Lung (tissue), 12 donors: Measurements from ENCODE around the gene PFAS. TPM values are rescaled to one million over a fixed set of nuclear protein-coding genes. Genes with fewer than 3 reads are reported as not detected.

Experiments used
- ATAC-seq: fragments of 200-7000 bp; cut with Tn5 transposase; one replicate; pipeline ENCODE4 v1.9.1; 2020; ENCODE audit warnings: moderate number of reproducible peaks; ENCODE audit not compliant: insufficient read depth, low FRiP score
- DNase-seq, 3 donors: peaks; one replicate each; pipeline ENCODE4 v3.0.0-alpha.2; 2013 to 2017
- H3K27ac ChIP-seq, 2 donors: one replicate each; pipeline ENCODE4 v1.5.1; 2013; ENCODE audit warnings: mild to moderate bottlenecking in 2 of 2, moderate library complexity in 2 of 2, control low read depth in 1 of 2, inconsistent platforms in 1 of 2, low read depth in 1 of 2, low read length in 1 of 2
- H3K27me3 ChIP-seq, 3 donors: one replicate each; pipeline ENCODE4 v1.5.1; 2013; ENCODE audit warnings: low read length in 2 of 3; ENCODE audit not compliant: control insufficient read depth in 3 of 3, insufficient read depth in 3 of 3
- H3K36me3 ChIP-seq, 4 donors: one replicate each; pipeline ENCODE4 v1.5.1; 2013; ENCODE audit warnings: low read length in 4 of 4, mild to moderate bottlenecking in 1 of 4, moderate library complexity in 1 of 4; ENCODE audit not compliant: control insufficient read depth in 4 of 4, insufficient read depth in 4 of 4
- H3K4me1 ChIP-seq, 5 donors: one replicate each; pipeline ENCODE4 v1.5.1; 2013; ENCODE audit warnings: low read length in 5 of 5, mild to moderate bottlenecking in 2 of 5, moderate library complexity in 1 of 5; ENCODE audit not compliant: control insufficient read depth in 5 of 5, insufficient read depth in 5 of 5
- H3K4me3 ChIP-seq: one replicate; pipeline ENCODE4 v1.5.1; 2013; ENCODE audit warnings: mild to moderate bottlenecking, control low read depth, moderate library complexity
- H3K9ac ChIP-seq, 2 donors: one replicate each; pipeline ENCODE4 v1.5.1; 2013; ENCODE audit warnings: low read length in 2 of 2, control low read depth in 1 of 2; ENCODE audit not compliant: insufficient read depth in 1 of 2
- H3K9me3 ChIP-seq, 4 donors: one replicate each; pipeline ENCODE4 v1.5.1; 2013; ENCODE audit warnings: low read length in 3 of 4, mild to moderate bottlenecking in 1 of 4, moderate library complexity in 1 of 4; ENCODE audit not compliant: control insufficient read depth in 4 of 4, insufficient read depth in 3 of 4
- CTCF ChIP-seq: IDR thresholded peaks from 2 replicates; pipeline ENCODE4 v1.5.1; 2012; ENCODE audit warnings: mild to moderate bottlenecking; ENCODE audit errors: control extremely low read depth, extremely low read depth
- WGBS, 2 donors: extraction: QIAGEN DNeasy Blood & Tissue Kit; methylation state at CpG; one replicate each; pipeline ENCODE4 v1.1.7; 2013; 5-methylcytosine and 5-hydroxymethylcytosine counted together
- polyA plus RNA-seq, 2 donors: library from polyadenylated mRNA; stranded (reverse); fragments of 200-250 nt; gene quantifications; one replicate each; pipeline ENCODE4 v1.2.1, GENCODE V29; 2013
- total RNA-seq, 2 donors: library from RNA; depleted of rRNA in 1 of 2; stranded (reverse); fragments of >200 nt in 1 of 2; gene quantifications; one replicate each; pipeline ENCODE4 v1.2.1, GENCODE V29; 2014 to 2021
- donor health status: control.
- donor health status: control.
- donor health status: Bipolar disorder and iron deficiency.
- donor health status: healthy.
- donor health status: DM: yes; HTN: yes; CAD: no.

Gene PFAS
- total and polyA plus RNA-seq, 4 donors, result 14.0 to 47.6 (median 17.7) TPM

GRCh38 chr17:8318010-8318935, 69.2 kb downstream of the PFAS start:
- H3K27me3 ChIP-seq, result peaks cover 0 to 38% (median 38%) of the 10 kb centered on the region in 3 donors
- peaks cover 0 to 2% (median 0%) of the 10 kb centered on the region in 4 donors for H3K36me3 ChIP-seq
- H3K9ac ChIP-seq, result no peak overlapping the region
- no peak overlapping the region for H3K27ac ChIP-seq
- ATAC-seq (no peak), DNase-seq (no peak)
- no peaks in the 10 kb centered on the region for H3K9me3 ChIP-seq
- WGBS, 2 donors, result 84 to 85% methylated on average over 24 of the region's 24 CpGs
- H3K4me1 ChIP-seq, result peaks cover 0 to 7% (median 4%) of the 10 kb centered on the region in 5 donors
- H3K4me3 ChIP-seq, result no peak overlapping the region
- no peak for TF ChIP-seq CTCF

Other genes with a start within 250 kb of the PFAS start
- gene GUCY2D, start 246.7 kb upstream of the PFAS start, total RNA-seq, result 1 to 10 TPM in 1 of 2 donors, under 1 TPM in 1; 0.20 to 1.8 TPM
- under 1 TPM; 0.27 to 0.51 TPM for gene GUCY2D, start 246.7 kb upstream of the PFAS start, polyA plus RNA-seq
- gene ALOX15B, start 210.2 kb upstream of the PFAS start, total RNA-seq, result 100 to 1,000 TPM in 1 of 2 donors, 1 to 10 TPM in 1; 3.4 to 135 TPM
- gene ALOX15B, start 210.2 kb upstream of the PFAS start, polyA plus RNA-seq, result 10 to 100 TPM; 64.9 to 82.7 TPM
- under 1 TPM; 0.46 to 0.48 TPM for gene ALOX12B, start 161.6 kb upstream of the PFAS start, total RNA-seq
- under 1 TPM in 1 of 2 donors, not detected in 1; 0.06 TPM for gene ALOX12B, start 161.6 kb upstream of the PFAS start, polyA plus RNA-seq
- under 1 TPM in 1 of 2 donors, not detected in 1; 0.12 TPM for gene ALOXE3, start 130.8 kb upstream of the PFAS start, total RNA-seq
- gene ALOXE3, start 130.8 kb upstream of the PFAS start, polyA plus RNA-seq, result under 1 TPM; 0.28 to 0.68 TPM
- under 1 TPM in 1 of 2 donors, not detected in 1; 0.55 TPM for gene HES7, start 125.2 kb upstream of the PFAS start, total RNA-seq
- under 1 TPM; 0.22 to 0.28 TPM for gene HES7, start 125.2 kb upstream of the PFAS start, polyA plus RNA-seq
- gene PER1, start 96.9 kb upstream of the PFAS start, total RNA-seq, result 100 to 1,000 TPM; 132 to 238 TPM
- gene PER1, start 96.9 kb upstream of the PFAS start, polyA plus RNA-seq, result 100 to 1,000 TPM in 1 of 2 donors, 10 to 100 TPM in 1; 93.5 to 126 TPM
- gene VAMP2, start 86.3 kb upstream of the PFAS start, total RNA-seq, result 10 to 100 TPM; 33.9 to 76.2 TPM
- gene VAMP2, start 86.3 kb upstream of the PFAS start, polyA plus RNA-seq, result 10 to 100 TPM; 45.4 to 46.2 TPM
- 10 to 100 TPM; 24.4 to 33.1 TPM for gene TMEM107, start 72.9 kb upstream of the PFAS start, total RNA-seq
- 10 to 100 TPM; 13.2 to 19.0 TPM for gene TMEM107, start 72.9 kb upstream of the PFAS start, polyA plus RNA-seq
- 10 to 100 TPM in 1 of 2 donors, 1 to 10 TPM in 1; 5.3 to 10.8 TPM for gene BORCS6, start 59.1 kb upstream of the PFAS start, total RNA-seq
- gene BORCS6, start 59.1 kb upstream of the PFAS start, polyA plus RNA-seq, result 10 to 100 TPM in 1 of 2 donors, 1 to 10 TPM in 1; 5.6 to 10.5 TPM
- gene AURKB, start 38.7 kb upstream of the PFAS start, total RNA-seq, result 1 to 10 TPM; 2.1 to 3.9 TPM
- gene AURKB, start 38.7 kb upstream of the PFAS start, polyA plus RNA-seq, result 1 to 10 TPM; 3.6 to 5.7 TPM
- gene CTC1, start 1.2 kb upstream of the PFAS start, total RNA-seq, result 10 to 100 TPM; 27.7 to 45.3 TPM
- gene CTC1, start 1.2 kb upstream of the PFAS start, polyA plus RNA-seq, result 10 to 100 TPM; 19.1 to 26.5 TPM
- 10 to 100 TPM; 15.5 to 31.6 TPM for gene RANGRF, start 39.4 kb downstream of the PFAS start, total RNA-seq
- 10 to 100 TPM; 39.1 to 60.1 TPM for gene RANGRF, start 39.4 kb downstream of the PFAS start, polyA plus RNA-seq
- gene SLC25A35, start 46.1 kb downstream of the PFAS start, total RNA-seq, result 10 to 100 TPM in 1 of 2 donors, 1 to 10 TPM in 1; 1.2 to 11.7 TPM
- gene SLC25A35, start 46.1 kb downstream of the PFAS start, polyA plus RNA-seq, result 1 to 10 TPM; 5.5 to 9.4 TPM
- 10 to 100 TPM; 29.7 to 30.8 TPM for gene ARHGEF15, start 61.0 kb downstream of the PFAS start, total RNA-seq
- 10 to 100 TPM; 10.1 to 17.2 TPM for gene ARHGEF15, start 61.0 kb downstream of the PFAS start, polyA plus RNA-seq
- gene ODF4, start 90.6 kb downstream of the PFAS start, total RNA-seq, result not detected
- not detected for gene ODF4, start 90.6 kb downstream of the PFAS start, polyA plus RNA-seq
- gene RPL26, start 133.9 kb downstream of the PFAS start, total RNA-seq, result 1,000 to 10,000 TPM; 1,016 to 2,549 TPM
- gene RPL26, start 133.9 kb downstream of the PFAS start, polyA plus RNA-seq, result 1,000 to 10,000 TPM; 2,664 to 2,820 TPM
- gene RNF222, start 148.5 kb downstream of the PFAS start, total RNA-seq, result not detected
- not detected for gene RNF222, start 148.5 kb downstream of the PFAS start, polyA plus RNA-seq
- 100 to 1,000 TPM in 1 of 2 donors, 10 to 100 TPM in 1; 58.5 to 101 TPM for gene NDEL1, start 186.6 kb downstream of the PFAS start, total RNA-seq
- gene NDEL1, start 186.6 kb downstream of the PFAS start, polyA plus RNA-seq, result 10 to 100 TPM; 25.2 to 52.4 TPM